Activated naive CD4-positive, alpha-beta T cell treated with anti-CD3 and anti-CD28 coated beads for 36 hours (primary cell): ENCODE results near the gene SESTD1. TPM values are rescaled to one million over a fixed set of nuclear protein-coding genes. Genes with fewer than 3 reads are reported as not detected.
A peak's percentile ranks its signal among the peaks of the same experiment; 100 is the strongest.
"Not testable (repeated sequence)": the region's sequence is repeated elsewhere in the genome, so short reads cannot be mapped to it uniquely, and the experiment has no call there.

Source experiments
- CTCF ChIA-PET: fragments of 350-600 bp; sonication (Branson Sonifier 250); formaldehyde crosslinking; loops from one replicate; lab custom pipeline; 2021; ENCODE audit warnings: antibody characterized with exemption; lab: Charles Lee
- DNase-seq: peaks from one replicate; pipeline ENCODE4 v3.0.0-alpha.2; 2020
- H3K27ac Mint-ChIP-seq: one replicate; pipeline ENCODE4 v1.8.0; 2021; ENCODE audit warnings: mild to moderate bottlenecking, mixed read lengths
- H3K27me3 Mint-ChIP-seq: one replicate; pipeline ENCODE4 v1.8.0; 2021; ENCODE audit warnings: low read depth, mixed read lengths
- H3K36me3 Mint-ChIP-seq: one replicate; pipeline ENCODE4 v1.8.0; 2021; ENCODE audit warnings: low read depth, mixed read lengths
- H3K4me1 Mint-ChIP-seq: one replicate; pipeline ENCODE4 v1.8.0; 2021; ENCODE audit warnings: low read depth, mixed read lengths
- H3K4me3 Mint-ChIP-seq: one replicate; pipeline ENCODE4 v1.8.0; 2021; ENCODE audit warnings: mild to moderate bottlenecking, moderate library complexity, mixed read lengths
- H3K9me3 Mint-ChIP-seq: one replicate; pipeline ENCODE4 v1.8.0; 2021; ENCODE audit warnings: mixed read lengths
- intact Hi-C: fragments of 100-400 bp; cut with micrococcal nuclease; formaldehyde crosslinking; loops from one replicate; pipeline ENCODE4 v1.15.1; 2023
- total RNA-seq, 2 experiments: library from RNA; stranded (reverse); gene quantifications; one replicate each; pipeline ENCODE4 v1.2.3, GENCODE V29; 2021

SESTD1 gene
- total RNA-seq, 2 experiments from 2014 or later = 11.3 to 12.4 TPM

GRCh38 chr2:179233626-179234430, 30.8 kb downstream of the SESTD1 start:
- Mint-ChIP-seq H3K27ac (no peak overlapping the region), H3K36me3 (no peaks in the 10 kb centered on the region), H3K27me3 (no peaks in the 10 kb centered on the region), H3K4me1 (peaks cover 6% of the 10 kb centered on the region), H3K4me3 (no peak overlapping the region), H3K9me3 (no peaks in the 10 kb centered on the region)
- CTCF ChIA-PET = interaction anchor here (0.7 kb wide), 1 partner anchor 61 kb away, joined by 4 read pairs; no protein-coding TSS in a partner anchor
- intact Hi-C loops = no loop called here
- DNase-seq = no peak

- Mint-ChIP-seq H3K4me1 (peaks cover 3% of the 10 kb centered on the region), H3K4me3 (no peak overlapping the region), H3K27me3 (no peaks in the 10 kb centered on the region), H3K27ac (no peak overlapping the region), H3K9me3 (no peaks in the 10 kb centered on the region), H3K36me3 (no peaks in the 10 kb centered on the region)
- CTCF ChIA-PET = no interaction called here
- DNase-seq = no peak
- intact Hi-C loops = no loop called here
Measured at GRCh38 chr2:179233083-179233490, 31.5 kb downstream of the SESTD1 start.

GRCh38 chr2:179226961-179227259, 37.7 kb downstream of the SESTD1 start:
- no peaks in the 10 kb centered on the region for H3K4me1 Mint-ChIP-seq
- intact Hi-C loops = no loop called here
- no peak overlapping the region for H3K4me3 Mint-ChIP-seq
- DNase-seq = no peak
- H3K9me3 Mint-ChIP-seq = no peaks in the 10 kb centered on the region
- H3K27ac Mint-ChIP-seq = no peak overlapping the region
- no peaks in the 10 kb centered on the region for H3K36me3 Mint-ChIP-seq
- CTCF ChIA-PET = interaction anchor here (0.6 kb wide), 1 partner anchor 253 kb away, joined by 7 read pairs; no protein-coding TSS in a partner anchor
- H3K27me3 Mint-ChIP-seq = no peaks in the 10 kb centered on the region

GRCh38 chr2:179226203-179226960, 38.2 kb downstream of the SESTD1 start:
- intact Hi-C loops = no loop called here
- DNase-seq = no peak
- Mint-ChIP-seq H3K4me1 (no peaks in the 10 kb centered on the region), H3K36me3 (no peaks in the 10 kb centered on the region), H3K27me3 (no peaks in the 10 kb centered on the region), H3K9me3 (no peaks in the 10 kb centered on the region), H3K4me3 (no peak overlapping the region), H3K27ac (no peak overlapping the region)
- CTCF ChIA-PET = interaction anchor here (0.6 kb wide), 1 partner anchor 83 kb away, joined by 3 read pairs; no protein-coding TSS in a partner anchor

GRCh38 chr2:179224361-179224760, 40.3 kb downstream of the SESTD1 start:
- intact Hi-C loops = no loop called here
- no peak for DNase-seq
- CTCF ChIA-PET = no interaction called here
- Mint-ChIP-seq H3K27ac (no peak overlapping the region), H3K36me3 (no peaks in the 10 kb centered on the region), H3K27me3 (no peaks in the 10 kb centered on the region), H3K4me3 (no peak overlapping the region), H3K9me3 (no peaks in the 10 kb centered on the region), H3K4me1 (no peaks in the 10 kb centered on the region)

GRCh38 chr2:179222076-179222475, 42.6 kb downstream of the SESTD1 start:
- CTCF ChIA-PET = interaction anchor here (1.2 kb wide), 1 partner anchor 189 kb away, joined by 4 read pairs; no protein-coding TSS in a partner anchor
- no peaks in the 10 kb centered on the region for H3K9me3 Mint-ChIP-seq
- intact Hi-C loops = no loop called here
- H3K4me3 Mint-ChIP-seq = no peak overlapping the region
- H3K4me1 Mint-ChIP-seq = no peaks in the 10 kb centered on the region
- no peak overlapping the region for H3K27ac Mint-ChIP-seq
- no peaks in the 10 kb centered on the region for H3K27me3 Mint-ChIP-seq
- no peaks in the 10 kb centered on the region for H3K36me3 Mint-ChIP-seq
- no peak for DNase-seq

- Mint-ChIP-seq H3K36me3 (no peaks in the 10 kb centered on the region), H3K27ac (no peak overlapping the region), H3K27me3 (no peaks in the 10 kb centered on the region), H3K4me1 (no peaks in the 10 kb centered on the region), H3K4me3 (no peak overlapping the region), H3K9me3 (no peaks in the 10 kb centered on the region)
- peak; percentile 70 for DNase-seq
- CTCF ChIA-PET = interaction anchor here (0.6 to 1.5 kb wide), 10 partner anchors 11 to 228 kb away, joined by 3 to 7 read pairs (median 3); no protein-coding TSS in a partner anchor
- intact Hi-C loops = loop anchor here (1.0 kb wide), 4 partner anchors 121 to 532 kb away; no protein-coding TSS in a partner anchor
Measured at GRCh38 chr2:179218848-179219594, 45.6 kb downstream of the SESTD1 start.

GRCh38 chr2:179214671-179215070, 50.0 kb downstream of the SESTD1 start:
- intact Hi-C loops, H3K27ac Mint-ChIP-seq, H3K36me3 Mint-ChIP-seq, H3K4me3 Mint-ChIP-seq, H3K9me3 Mint-ChIP-seq, DNase-seq, H3K27me3 Mint-ChIP-seq, H3K4me1 Mint-ChIP-seq, CTCF ChIA-PET: not testable (repeated sequence)

- H3K27ac Mint-ChIP-seq = no peak overlapping the region
- intact Hi-C loops = no loop called here
- H3K9me3 Mint-ChIP-seq = peaks cover 3% of the 10 kb centered on the region
- CTCF ChIA-PET = no interaction called here
- H3K4me1 Mint-ChIP-seq = no peaks in the 10 kb centered on the region
- H3K36me3 Mint-ChIP-seq = no peaks in the 10 kb centered on the region
- DNase-seq = no peak
- H3K4me3 Mint-ChIP-seq = no peak overlapping the region
- no peaks in the 10 kb centered on the region for H3K27me3 Mint-ChIP-seq
Measured at GRCh38 chr2:179211355-179211754, 53.3 kb downstream of the SESTD1 start.

- H3K9me3 Mint-ChIP-seq, H3K27ac Mint-ChIP-seq, CTCF ChIA-PET, DNase-seq, intact Hi-C loops, H3K27me3 Mint-ChIP-seq, H3K36me3 Mint-ChIP-seq, H3K4me1 Mint-ChIP-seq, H3K4me3 Mint-ChIP-seq: not testable (repeated sequence)
Measured at GRCh38 chr2:179208277-179208676, 56.4 kb downstream of the SESTD1 start.

- Mint-ChIP-seq H3K9me3 (peaks cover 7% of the 10 kb centered on the region), H3K4me3 (no peak overlapping the region), H3K27me3 (no peaks in the 10 kb centered on the region), H3K27ac (no peak overlapping the region), H3K36me3 (no peaks in the 10 kb centered on the region), H3K4me1 (no peaks in the 10 kb centered on the region)
- CTCF ChIA-PET = no interaction called here
- no peak for DNase-seq
- intact Hi-C loops = no loop called here
Measured at GRCh38 chr2:179207047-179207446, 57.6 kb downstream of the SESTD1 start.

- no peak overlapping the region for H3K27ac Mint-ChIP-seq
- no peaks in the 10 kb centered on the region for H3K27me3 Mint-ChIP-seq
- intact Hi-C loops = no loop called here
- CTCF ChIA-PET = no interaction called here
- no peak overlapping the region for H3K4me3 Mint-ChIP-seq
- no peaks in the 10 kb centered on the region for H3K36me3 Mint-ChIP-seq
- peaks cover 6% of the 10 kb centered on the region for H3K9me3 Mint-ChIP-seq
- H3K4me1 Mint-ChIP-seq = no peaks in the 10 kb centered on the region
- DNase-seq = no peak
Measured at GRCh38 chr2:179201869-179202268, 62.8 kb downstream of the SESTD1 start.
